HepG2 (cell line): Measurements from ENCODE around the gene CNOT1. TPM values are rescaled to one million over a fixed set of nuclear protein-coding genes. Genes with fewer than 3 reads are reported as not detected.

Experiments used
- FOXA3 ChIP-seq: IDR thresholded peaks from 2 replicates; pipeline ENCODE4 v1.6.1; 2016; ENCODE audit warnings: missing genetic modification reagents, missing compliant biosample characterization
- JUND ChIP-seq: sonication (generic); formaldehyde crosslinking; IDR thresholded peaks from 2 replicates; pipeline ENCODE4 v1.8.0; 2022; ENCODE audit warnings: mild to moderate bottlenecking, missing genetic modification reagents
- MAFF ChIP-seq: IDR thresholded peaks from 2 replicates; pipeline ENCODE4 v1.6.1; 2011; ENCODE audit warnings: low read depth, low read length, improper control_type of control experiment
- NPAS2 ChIP-seq: sonication (generic); formaldehyde crosslinking; IDR thresholded peaks from 2 replicates; pipeline ENCODE4 v1.8.0; 2022; ENCODE audit warnings: mild to moderate bottlenecking, missing genetic modification reagents, borderline replicate concordance
- POLR2AphosphoS5 ChIP-seq: IDR thresholded peaks from 2 replicates; pipeline ENCODE4 v1.6.1; 2012; ENCODE audit warnings: low read depth, low read length
- SNAPC2 ChIP-seq: sonication (generic); formaldehyde crosslinking; IDR thresholded peaks from 2 replicates; pipeline ENCODE4 v1.8.1; 2022; ENCODE audit warnings: mild to moderate bottlenecking, missing genetic modification reagents
- ZIK1 ChIP-seq: sonication (generic); formaldehyde crosslinking; IDR thresholded peaks from 2 replicates; pipeline ENCODE4 v1.5.0; 2020; ENCODE audit warnings: mild to moderate bottlenecking, low read depth, missing genetic modification reagents, borderline replicate concordance
- ZNF430 ChIP-seq: sonication (generic); formaldehyde crosslinking; IDR thresholded peaks from 2 replicates; pipeline ENCODE4 v1.9.0; 2021; ENCODE audit warnings: mild to moderate bottlenecking, missing genetic modification reagents
- ZNF446 ChIP-seq: sonication (generic); formaldehyde crosslinking; IDR thresholded peaks from 2 replicates; pipeline ENCODE4 v1.5.0; 2020; ENCODE audit warnings: mild to moderate bottlenecking, missing genetic modification reagents
- ZSCAN20 ChIP-seq: sonication (generic); formaldehyde crosslinking; IDR thresholded peaks from 2 replicates; pipeline ENCODE4 v1.4.0; 2020; ENCODE audit warnings: missing genetic modification reagents, mild to moderate bottlenecking, borderline replicate concordance
- polyA plus RNA-seq, 8 experiments: library from polyadenylated mRNA; depleted of rRNA in 3 of 8; stranded (reverse) in 7 of 8; unstranded in 1 of 8; fragments of >200 nt; fragmentation: Illumina TruSeq in 4 of 8; extraction: Trizol in 4 of 8; gene quantifications; 2 replicates each; pipeline versions ENCODE4 v1.2.1 to v1.2.3, GENCODE V29; 2011 to 2016; ENCODE audit warnings: low read depth in 4 of 8, missing spikeins in 1 of 8, mixed read lengths in 1 of 8; ENCODE audit not compliant: insufficient read depth in 1 of 8
- total RNA-seq, 5 experiments: library from RNA; depleted of rRNA; stranded (reverse); fragments of >200 nt; fragmentation: Illumina TruSeq; extraction: Trizol; gene quantifications; 2 replicates each; pipeline ENCODE4 v1.2.3, GENCODE V29; 2016; ENCODE audit warnings: low read depth in 1 of 5
- TF ChIP-seq, protein P1 (sequence below): IDR thresholded peaks from 2 replicates; pipeline ENCODE4 v1.6.1; 2016; ENCODE audit warnings: low read depth
- TF ChIP-seq, protein P2 (sequence below): sonication (generic); formaldehyde crosslinking; conservative IDR thresholded peaks from 2 replicates; pipeline ENCODE4 v1.8.0; 2022; ENCODE audit warnings: mild to moderate bottlenecking, moderate library complexity, missing genetic modification reagents
- TF ChIP-seq, protein P3 (sequence below): sonication (generic); formaldehyde crosslinking; IDR thresholded peaks from 2 replicates; pipeline ENCODE4 v1.9.0; 2021; ENCODE audit warnings: missing genetic modification reagents, mild to moderate bottlenecking, borderline replicate concordance

CNOT1 gene
- total and polyA plus RNA-seq, 2 of the 13 experiments (the other 11 are each of a cell fraction or from before 2014, with no cell fraction given): 188 to 232 TPM

DNA sequence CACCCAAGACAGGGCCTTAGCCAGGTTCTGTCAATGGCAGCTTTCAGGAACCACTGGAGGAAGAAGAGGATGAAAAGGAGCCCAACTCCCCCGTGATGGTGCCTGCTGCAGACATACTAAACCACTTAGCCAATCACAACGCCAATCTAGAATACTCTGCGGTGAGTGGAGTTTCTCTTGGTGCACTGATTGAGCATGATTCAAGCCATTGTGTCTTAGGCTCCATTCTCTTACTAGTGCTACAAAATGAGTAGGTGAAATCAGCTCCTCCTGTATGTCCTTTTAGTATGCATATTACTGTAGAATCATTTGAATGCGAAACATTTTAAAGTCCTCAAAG, 112.9 kb downstream of the CNOT1 start (continued):
- TF ChIP-seq, protein P1, sequence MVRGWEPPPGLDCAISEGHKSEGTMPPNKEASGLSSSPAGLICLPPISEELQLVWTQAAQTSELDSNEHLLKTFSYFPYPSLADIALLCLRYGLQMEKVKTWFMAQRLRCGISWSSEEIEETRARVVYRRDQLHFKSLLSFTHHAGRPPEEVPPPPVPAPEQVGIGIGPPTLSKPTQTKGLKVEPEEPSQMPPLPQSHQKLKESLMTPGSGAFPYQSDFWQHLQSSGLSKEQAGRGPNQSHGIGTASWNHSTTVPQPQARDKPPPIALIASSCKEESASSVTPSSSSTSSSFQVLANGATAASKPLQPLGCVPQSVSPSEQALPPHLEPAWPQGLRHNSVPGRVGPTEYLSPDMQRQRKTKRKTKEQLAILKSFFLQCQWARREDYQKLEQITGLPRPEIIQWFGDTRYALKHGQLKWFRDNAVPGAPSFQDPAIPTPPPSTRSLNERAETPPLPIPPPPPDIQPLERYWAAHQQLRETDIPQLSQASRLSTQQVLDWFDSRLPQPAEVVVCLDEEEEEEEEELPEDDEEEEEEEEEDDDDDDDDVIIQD (CRISPR knock-in tag): no peak
- TF ChIP-seq ZNF430 (CRISPR knock-in tag): no peak
- TF ChIP-seq, protein P2, sequence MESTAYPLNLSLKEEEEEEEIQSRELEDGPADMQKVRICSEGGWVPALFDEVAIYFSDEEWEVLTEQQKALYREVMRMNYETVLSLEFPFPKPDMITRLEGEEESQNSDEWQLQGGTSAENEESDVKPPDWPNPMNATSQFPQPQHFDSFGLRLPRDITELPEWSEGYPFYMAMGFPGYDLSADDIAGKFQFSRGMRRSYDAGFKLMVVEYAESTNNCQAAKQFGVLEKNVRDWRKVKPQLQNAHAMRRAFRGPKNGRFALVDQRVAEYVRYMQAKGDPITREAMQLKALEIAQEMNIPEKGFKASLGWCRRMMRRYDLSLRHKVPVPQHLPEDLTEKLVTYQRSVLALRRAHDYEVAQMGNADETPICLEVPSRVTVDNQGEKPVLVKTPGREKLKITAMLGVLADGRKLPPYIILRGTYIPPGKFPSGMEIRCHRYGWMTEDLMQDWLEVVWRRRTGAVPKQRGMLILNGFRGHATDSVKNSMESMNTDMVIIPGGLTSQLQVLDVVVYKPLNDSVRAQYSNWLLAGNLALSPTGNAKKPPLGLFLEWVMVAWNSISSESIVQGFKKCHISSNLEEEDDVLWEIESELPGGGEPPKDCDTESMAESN (CRISPR knock-in tag): no peak
- no peak for TF ChIP-seq NPAS2 (CRISPR knock-in tag)
- no peak for TF ChIP-seq JUND (CRISPR knock-in tag)
- no peak for TF ChIP-seq ZSCAN20 (CRISPR knock-in tag)
- TF ChIP-seq ZNF446 (CRISPR knock-in tag): no peak
- TF ChIP-seq MAFF: no peak
- no peak for TF ChIP-seq FOXA3 (CRISPR knock-in tag)
- TF ChIP-seq ZIK1: no peak
- no peak for TF ChIP-seq SNAPC2 (CRISPR knock-in tag)
- TF ChIP-seq, protein P3, sequence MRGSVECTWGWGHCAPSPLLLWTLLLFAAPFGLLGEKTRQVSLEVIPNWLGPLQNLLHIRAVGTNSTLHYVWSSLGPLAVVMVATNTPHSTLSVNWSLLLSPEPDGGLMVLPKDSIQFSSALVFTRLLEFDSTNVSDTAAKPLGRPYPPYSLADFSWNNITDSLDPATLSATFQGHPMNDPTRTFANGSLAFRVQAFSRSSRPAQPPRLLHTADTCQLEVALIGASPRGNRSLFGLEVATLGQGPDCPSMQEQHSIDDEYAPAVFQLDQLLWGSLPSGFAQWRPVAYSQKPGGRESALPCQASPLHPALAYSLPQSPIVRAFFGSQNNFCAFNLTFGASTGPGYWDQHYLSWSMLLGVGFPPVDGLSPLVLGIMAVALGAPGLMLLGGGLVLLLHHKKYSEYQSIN (CRISPR knock-in tag): no peak
- peak; percentile 37; the same call in 1 of the 2 replicates for TF ChIP-seq POLR2AphosphoS5
